NCI-H2029 (cell line): ENCODE results near the gene ART5.
A peak's percentile ranks its signal among the peaks of the same experiment; 100 is the strongest.

Experiments
- DNase-seq: peaks from one replicate; lab custom pipeline; 2025; lab: John Stamatoyannopoulos, UW

ART5 gene

GRCh38 chr11:3641701-3642070 is at the start of gene ART5:
Gene ART5, minus strand, starts transcription at chr11:3641992. Its CDS starts 130 bp downstream, at chr11:3641862.
- no peak for DNase-seq

GRCh38 chr11:3686751-3687150 is 45.0 kb upstream of the ART5 start:
- no peak for DNase-seq

GRCh38 chr11:3685923-3686322 is 44.1 kb upstream of the ART5 start:
- peak; percentile 69 for DNase-seq

GRCh38 chr11:3684819-3685172 is 43.0 kb upstream of the ART5 start:
- no peak for DNase-seq

- DNase-seq: no peak
Observed at GRCh38 chr11:3684129-3684818, 42.5 kb upstream of the ART5 start.

GRCh38 chr11:3683039-3683438 is 41.2 kb upstream of the ART5 start:
- DNase-seq: no peak

GRCh38 chr11:3679077-3679476 is 37.3 kb upstream of the ART5 start:
- DNase-seq: no peak

GRCh38 chr11:3675971-3676370 is 34.2 kb upstream of the ART5 start:
- DNase-seq: no peak

GRCh38 chr11:3674189-3674588 is 32.4 kb upstream of the ART5 start:
- no peak for DNase-seq

- DNase-seq: no peak
Observed at GRCh38 chr11:3671334-3672254, 29.8 kb upstream of the ART5 start, which contains the start of gene CHRNA10. Gene CHRNA10, minus strand, starts transcription at chr11:3671384. Its CDS starts 72 bp downstream, at chr11:3671312.

GRCh38 chr11:3669742-3670183 is 28.0 kb upstream of the ART5 start:
- DNase-seq: no peak

GRCh38 chr11:3669128-3669527 is 27.3 kb upstream of the ART5 start:
- no peak for DNase-seq

- DNase-seq: no peak
Observed at GRCh38 chr11:3667149-3668035, 25.6 kb upstream of the ART5 start.

GRCh38 chr11:3666023-3666530 is 24.3 kb upstream of the ART5 start:
- DNase-seq: no peak

- DNase-seq: no peak
Observed at GRCh38 chr11:3665336-3666022, 23.7 kb upstream of the ART5 start.

- DNase-seq: no peak
Observed at GRCh38 chr11:3664032-3664630, 22.3 kb upstream of the ART5 start.

- no peak for DNase-seq
Observed at GRCh38 chr11:3662856-3663255, 21.1 kb upstream of the ART5 start.

- DNase-seq: no peak
Observed at GRCh38 chr11:3660960-3661359, 19.2 kb upstream of the ART5 start.

GRCh38 chr11:3659595-3660515 is 18.1 kb upstream of the ART5 start:
- no peak for DNase-seq

GRCh38 chr11:3658252-3658651 is 16.5 kb upstream of the ART5 start:
- DNase-seq: no peak
